SIG-M5 treated with dmso at 0.1 percent for 504 hours (cell line): Measurements from ENCODE around the gene OR1J2.

ENCODE experiments used
- DNase-seq: peaks from one replicate; lab custom pipeline; 2025; ENCODE audit not compliant: unreplicated experiment; lab: John Stamatoyannopoulos, UW

Gene OR1J2

DNA sequence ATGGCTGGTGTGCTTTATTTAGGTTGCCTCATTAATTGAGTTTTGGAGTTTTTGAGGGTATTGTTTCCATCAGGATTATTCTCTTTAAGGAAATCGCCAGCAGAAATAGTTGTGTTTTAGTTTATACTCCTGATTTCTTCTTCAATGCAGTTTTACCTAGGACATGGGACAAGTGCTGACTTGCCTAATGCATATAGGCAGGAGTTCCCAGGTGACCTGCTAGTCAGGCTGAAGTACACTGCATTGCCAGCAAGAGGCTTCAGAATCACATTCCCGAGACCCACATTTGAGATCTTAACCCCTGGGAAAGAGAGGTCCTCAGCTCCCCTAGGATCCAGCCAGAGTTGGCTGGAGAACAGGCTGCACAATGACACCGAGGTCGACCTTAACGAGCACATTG, 40.8 kb downstream of the OR1J2 start:
- DNase-seq: no peak

- DNase-seq: no peak
Observed at GRCh38 chr9:122552812-122553211, 42.2 kb downstream of the OR1J2 start, which contains the start of gene OR1N2. TSS of gene OR1N2 (plus strand) at chr9:122553112. CDS start at chr9:122553212, 100 bp downstream.
